GM12878 (cell line): ENCODE data around the gene ANKRD6. TPM values are rescaled to one million over a fixed set of nuclear protein-coding genes. Genes with fewer than 3 reads are reported as not detected.

Source experiments
- ATAC-seq: fragments of 200-7000 bp; cut with Tn5 transposase; 3 replicates; pipeline ENCODE4 v1.9.1; 2020; ENCODE audit warnings: mild to moderate bottlenecking, moderate library complexity
- BruUV-seq: library from RNA; stranded (reverse); fragments of 400-500 nt; replicated peaks from 2 replicates; lab custom pipeline; 2021; lab: Mats Ljungman, UMichigan
- CTCF ChIA-PET: fragments of 300-600 bp; sonication (Branson Sonifier 250); formaldehyde crosslinking; extraction: SDS; loops from one replicate; lab custom pipeline; 2021; ENCODE audit warnings: inconsistent platforms; lab: Yijun Ruan, JAX
- POLR2A ChIA-PET: fragments of 350-600 bp; formaldehyde crosslinking; extraction: SDS; loops from one replicate; lab custom pipeline; 2021; ENCODE audit warnings: inconsistent platforms; lab: Charles Lee
- RAD21 ChIA-PET: fragments of 300-600 bp; sonication (Branson Sonifier 250); formaldehyde crosslinking; loops from one replicate; lab custom pipeline; 2023; ENCODE audit warnings: antibody characterized with exemption; ENCODE audit not compliant: unreplicated experiment; lab: Charles Lee
- SMC1A ChIA-PET: fragments of 300-600 bp; sonication (Branson Sonifier 250); formaldehyde crosslinking; loops from one replicate; lab custom pipeline; 2023; ENCODE audit not compliant: unreplicated experiment, uncharacterized antibody; lab: Charles Lee
- DNase-seq: peaks from one replicate; pipeline ENCODE4 v3.0.0-alpha.2; 2011; ENCODE audit warnings: low read depth, low spot score
- FAIRE-seq: peaks from 3 replicates; lab custom pipeline; 2011; peaks lifted over from hg19 to GRCh38; lab: Jason Lieb, UNC
- H2AFZ ChIP-seq: 2 replicates; pipeline ENCODE4 v1.6.0; 2011; ENCODE audit warnings: low read depth, low read length, control low read depth; ENCODE audit not compliant: control insufficient read depth
- H3K27ac ChIP-seq: 2 replicates; pipeline ENCODE4 v1.5.1; 2011; ENCODE audit warnings: control low read depth; ENCODE audit not compliant: control insufficient read depth, insufficient read depth
- H3K27me3 ChIP-seq, 2 experiments: replicated peaks in 1 of 2; 2 replicates each; pipeline versions ENCODE4 v1.6.0 to v1.6.1; 2011; ENCODE audit warnings: low read length in 1 of 2; ENCODE audit not compliant: control insufficient read depth in 2 of 2, insufficient read depth in 2 of 2
- H3K36me3 ChIP-seq, 2 experiments: 2 replicates each; pipeline ENCODE4 v1.5.1; 2011; ENCODE audit warnings: low read length in 1 of 2; ENCODE audit not compliant: control insufficient read depth in 2 of 2, insufficient read depth in 2 of 2
- H3K4me1 ChIP-seq: 2 replicates; pipeline ENCODE4 v1.6.1; 2011; ENCODE audit warnings: mild to moderate bottlenecking, low read length, moderate library complexity, mixed read lengths; ENCODE audit not compliant: control insufficient read depth, insufficient read depth
- H3K4me2 ChIP-seq: 2 replicates; pipeline ENCODE4 v1.6.0; 2011; ENCODE audit warnings: control low read depth; ENCODE audit not compliant: control insufficient read depth, insufficient read depth
- H3K4me3 ChIP-seq: fragments of 200-600 bp; sonication (generic); 2 replicates; pipeline ENCODE4 v1.5.1; 2016
- H3K79me2 ChIP-seq: 2 replicates; pipeline ENCODE4 v1.6.0; 2011; ENCODE audit warnings: low read length; ENCODE audit not compliant: control insufficient read depth, insufficient read depth
- H3K9ac ChIP-seq: 2 replicates; pipeline ENCODE4 v1.8.0; 2011; ENCODE audit warnings: low read length, control low read depth, mixed read lengths; ENCODE audit not compliant: control insufficient read depth, insufficient read depth
- H3K9me3 ChIP-seq: replicated peaks from 3 replicates; pipeline ENCODE4 v1.5.1; 2011; ENCODE audit warnings: mild to moderate bottlenecking, low read length; ENCODE audit not compliant: control insufficient read depth, insufficient read depth
- H4K20me1 ChIP-seq: 2 replicates; pipeline ENCODE4 v1.6.0; 2011; ENCODE audit not compliant: control insufficient read depth, insufficient read depth
- ATF2 ChIP-seq: IDR thresholded peaks from 2 replicates; pipeline ENCODE4 v1.6.1; 2012; ENCODE audit warnings: low read length, inconsistent platforms
- CUX1 ChIP-seq: IDR thresholded peaks from 2 replicates; pipeline ENCODE4 v1.6.1; 2012; ENCODE audit warnings: improper control_type of control experiment, low read depth, low read length; ENCODE audit not compliant: insufficient replicate concordance
- ELK1 ChIP-seq: IDR thresholded peaks from 2 replicates; pipeline ENCODE4 v1.6.1; 2012; ENCODE audit warnings: low read depth, low read length, improper control_type of control experiment
- FOXK2 ChIP-seq: fragments of 450-650 bp; IDR thresholded peaks from 2 replicates; pipeline ENCODE4 v1.6.1; 2017; ENCODE audit warnings: mild to moderate bottlenecking, moderate library complexity
- POLR2AphosphoS5 ChIP-seq: IDR thresholded peaks from 2 replicates; pipeline ENCODE4 v1.6.1; 2011; ENCODE audit warnings: mild to moderate bottlenecking, low read length, inconsistent platforms
- SMAD1 ChIP-seq: fragments of 450-650 bp; IDR thresholded peaks from 2 replicates; pipeline ENCODE4 v1.6.1; 2018; ENCODE audit warnings: mild to moderate bottlenecking, low read depth; ENCODE audit not compliant: partially characterized antibody
- SMC3 ChIP-seq: IDR thresholded peaks from 2 replicates; pipeline ENCODE4 v1.6.1; 2011; ENCODE audit warnings: low read length, improper control_type of control experiment, borderline replicate concordance
- YBX1 ChIP-seq: fragments of 450-650 bp; IDR thresholded peaks from 2 replicates; pipeline ENCODE4 v1.6.1; 2016; ENCODE audit warnings: antibody characterized with exemption
- ZBTB40 ChIP-seq: fragments of 450-650 bp; IDR thresholded peaks from 2 replicates; pipeline ENCODE4 v1.6.1; 2016; ENCODE audit warnings: mild to moderate bottlenecking, moderate library complexity, borderline replicate concordance
- ZNF207 ChIP-seq: fragments of 450-650 bp; IDR thresholded peaks from 2 replicates; pipeline ENCODE4 v1.6.1; 2014; ENCODE audit warnings: antibody characterized with exemption, mild to moderate bottlenecking, borderline replicate concordance
- in situ Hi-C: fragments of 300-500 bp; cut with MboI; formaldehyde crosslinking; loops from 9 replicates; pipeline ENCODE4 v1.14.3; 2018; ENCODE audit warnings: mixed read lengths
- intact Hi-C: fragments of 100-400 bp; cut with micrococcal nuclease; formaldehyde crosslinking; loops from one replicate; pipeline ENCODE4 v1.14.2; 2022; ENCODE audit not compliant: unreplicated experiment
- polyA plus RNA-seq, 11 experiments: library from polyadenylated mRNA; depleted of rRNA in 4 of 11; unstranded in 6 of 11; stranded (reverse) in 5 of 11; fragments of >200 nt; fragmentation: Nextera tagmentation in 4 of 11; fragmentation: Illumina TruSeq in 1 of 11; extraction: Ambion mirVana in 4 of 11; extraction: Trizol in 1 of 11; gene quantifications; 1 replicate in 1 of 11; 2 replicates in 10 of 11; pipeline versions ENCODE4 v1.2.1 to v1.2.3, GENCODE V29; 2011 to 2016; ENCODE audit warnings: inconsistent platforms in 2 of 11, missing spikeins in 2 of 11, low read depth in 1 of 11
- total RNA-seq, 4 experiments: library from RNA; depleted of rRNA in 3 of 4; stranded (reverse); fragments of >200 nt in 3 of 4; fragmentation: Illumina TruSeq in 1 of 4; extraction: Trizol in 1 of 4; gene quantifications; 2 replicates each; pipeline versions ENCODE4 v1.2.1 to v1.2.3, GENCODE V29; 2013 to 2021

The ANKRD6 gene
- total and polyA plus RNA-seq, 10 of the 15 experiments (the other 5 are each of a cell fraction or from before 2014, with no cell fraction given) = 0.03 to 0.90 (median 0.38) TPM

- H2AFZ ChIP-seq = no peak overlapping the region
- no peaks in the 10 kb centered on the region for H3K27me3 ChIP-seq
- no TSS peak for BruUV-seq
- in situ Hi-C loops = no loop called here
- H3K9ac ChIP-seq = no peak overlapping the region
- ChIA-PET CTCF (no interaction called here), RAD21 (no interaction called here), POLR2A (no interaction called here), SMC1A (no interaction called here)
- H3K27ac ChIP-seq = no peak overlapping the region
- H3K4me1 ChIP-seq = no peaks in the 10 kb centered on the region
- H3K9me3 ChIP-seq = no peaks in the 10 kb centered on the region
- no peak for ATAC-seq
- intact Hi-C loops = no loop called here
- no peaks in the 10 kb centered on the region for H3K36me3 ChIP-seq
- no peak for DNase-seq
- no peak for FAIRE-seq
- H4K20me1 ChIP-seq = no peaks in the 10 kb centered on the region
- no peaks in the 10 kb centered on the region for H3K79me2 ChIP-seq
- H3K4me3 ChIP-seq = no peak overlapping the region
- H3K4me2 ChIP-seq = no peak overlapping the region
- no peak for TF ChIP-seq SMAD1
- no peak for TF ChIP-seq ELK1
- TF ChIP-seq CUX1 = no peak
- no peak for TF ChIP-seq YBX1
- no peak for TF ChIP-seq ATF2
- TF ChIP-seq POLR2AphosphoS5 = no peak
- no peak for TF ChIP-seq FOXK2
- TF ChIP-seq ZBTB40 = no peak
- TF ChIP-seq ZNF207 = no peak
- TF ChIP-seq SMC3 = no peak
These were observed 55.5 kb downstream of the ANKRD6 start for GRCh38 chr6:89488438-89488837.
